Stimulated activated CD4-positive, alpha-beta T cell treated with anti-CD3 and anti-CD28 coated beads, TNF-alpha, amount 100 ng/mL, for 4 hours (primary cell): ENCODE data around the gene TTF2.
A peak's percentile ranks its signal among the peaks of the same experiment; 100 is the strongest.

Source experiments
- DNase-seq, 3 experiments: peaks; one replicate each; pipeline ENCODE4 v3.0.0-alpha.2; 2020; ENCODE audit warnings: low read depth in 3 of 3

Gene TTF2

DNA sequence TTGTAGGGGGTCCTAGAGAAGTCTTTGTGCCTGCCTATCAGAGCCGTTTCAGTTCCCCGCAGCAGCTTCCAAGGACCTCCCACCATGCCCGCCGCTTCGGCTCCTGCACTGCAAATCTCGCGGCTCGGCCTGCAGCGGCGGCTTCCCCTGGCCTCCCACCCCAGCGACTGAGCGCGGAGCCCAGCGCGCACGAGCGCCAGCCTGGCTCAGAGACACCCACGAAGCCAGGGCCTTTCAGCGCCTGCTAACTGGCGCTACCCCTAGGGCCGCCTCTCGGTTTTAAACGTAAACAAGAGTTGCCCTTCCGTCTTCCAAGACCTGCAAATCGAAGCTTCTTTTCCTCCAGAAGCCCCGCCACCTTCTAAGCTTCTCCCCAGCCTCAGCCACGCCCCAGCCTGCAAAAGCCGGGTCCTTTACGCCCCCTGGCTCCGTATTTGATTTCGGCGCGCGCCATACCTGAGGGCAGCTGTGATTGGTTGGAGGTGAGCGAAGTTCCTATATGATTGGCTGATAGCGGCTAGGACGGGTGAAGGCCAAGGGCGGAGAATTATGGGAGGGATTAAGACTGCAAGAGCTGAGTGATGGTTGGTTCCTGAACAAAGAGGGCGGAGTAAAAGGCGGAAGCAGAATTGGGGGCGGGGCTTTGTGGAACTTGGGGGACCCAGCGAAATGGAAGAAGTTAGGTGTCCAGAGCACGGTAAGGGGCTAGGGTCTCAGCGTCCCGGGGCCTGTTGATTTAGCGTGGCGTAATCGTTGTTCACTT lies at the start of gene TTF2:
TTF2 (plus strand) TSS at position 649 of the 763 bp plus-strand sequence; CDS start at position 670, 21 bp downstream.
- DNase-seq, result peak; percentile 86 to 92 (median 89)

DNA sequence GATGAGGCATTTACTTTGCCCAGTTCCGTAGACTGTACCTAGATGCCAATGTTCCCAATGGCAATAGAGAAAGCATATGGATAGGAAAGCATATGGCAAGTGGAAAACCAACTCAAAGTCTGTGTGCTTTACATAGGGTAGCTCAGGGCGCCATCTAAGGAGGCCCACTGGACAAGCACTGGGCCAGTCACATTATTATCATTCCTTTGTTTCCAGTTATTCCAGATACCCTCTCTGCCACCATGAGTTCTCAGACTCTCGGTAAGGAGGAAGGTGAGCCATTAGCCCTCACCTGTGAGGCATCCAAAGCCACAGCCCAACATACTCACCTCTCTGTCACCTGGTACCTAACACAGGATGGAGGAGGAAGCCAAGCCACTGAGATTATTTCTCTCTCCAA lies 48.8 kb upstream of the TTF2 start:
- DNase-seq, result no peak

DNA sequence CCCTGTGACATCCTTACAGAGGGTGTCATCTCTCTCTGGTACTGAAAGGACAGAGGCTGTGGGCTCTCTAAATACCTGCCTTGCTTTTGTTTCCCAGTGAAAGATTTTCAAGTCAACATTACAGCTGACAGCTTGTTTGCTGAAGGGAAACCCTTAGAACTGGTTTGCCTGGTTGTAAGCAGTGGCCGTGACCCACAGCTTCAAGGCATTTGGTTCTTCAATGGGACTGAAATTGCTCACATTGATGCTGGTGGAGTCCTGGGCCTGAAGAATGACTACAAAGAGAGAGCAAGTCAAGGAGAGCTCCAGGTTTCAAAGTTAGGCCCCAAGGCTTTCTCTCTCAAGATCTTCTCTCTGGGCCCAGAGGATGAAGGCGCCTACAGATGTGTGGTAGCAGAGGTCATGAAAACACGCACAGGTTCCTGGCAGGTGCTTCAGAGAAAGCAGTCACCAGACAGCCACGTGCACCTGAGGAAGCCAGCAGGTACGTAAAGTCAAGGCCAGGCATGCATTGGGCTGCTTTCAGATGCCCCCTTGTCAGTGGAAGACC lies 46.7 kb upstream of the TTF2 start:
- no peak for DNase-seq

DNA sequence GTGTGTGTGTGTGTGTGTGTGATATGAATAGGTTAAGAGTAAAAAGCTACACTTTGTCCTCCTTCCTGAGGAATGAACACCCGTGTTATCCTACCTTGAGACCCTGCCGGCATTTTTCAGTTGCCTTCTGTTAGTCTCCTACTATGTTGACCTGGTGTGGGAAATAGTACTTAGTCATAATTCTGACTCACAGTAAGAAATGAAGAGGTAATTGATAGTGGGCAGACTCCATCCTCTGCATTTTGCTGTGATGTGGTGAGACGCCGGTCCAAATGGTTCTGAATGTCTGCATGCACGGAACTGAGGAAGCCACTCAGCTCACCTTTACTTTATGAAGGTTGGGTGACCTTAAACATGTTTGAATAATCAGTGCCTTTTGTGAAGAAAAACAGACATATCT lies 45.9 kb upstream of the TTF2 start:
- DNase-seq, result no peak

DNA sequence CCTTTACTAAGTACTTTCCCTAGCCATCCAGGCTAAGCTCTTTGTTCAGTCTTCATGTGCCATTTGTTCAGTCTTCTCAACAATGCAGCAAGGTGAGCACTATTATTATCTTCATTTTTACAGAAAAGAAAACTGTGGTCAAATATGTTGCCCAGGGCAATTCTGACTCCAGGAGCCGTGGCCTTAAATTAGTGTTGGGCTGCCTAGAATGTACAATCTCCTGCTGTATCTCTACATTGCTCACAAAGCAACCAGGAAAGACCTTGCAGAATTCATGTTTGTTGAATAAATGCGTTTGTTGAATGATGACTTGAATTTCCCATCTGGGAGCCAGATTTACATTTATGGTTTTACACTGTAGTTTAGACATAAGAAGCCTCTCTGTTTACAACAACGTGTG lies 44.4 kb upstream of the TTF2 start:
- DNase-seq, result no peak

DNA sequence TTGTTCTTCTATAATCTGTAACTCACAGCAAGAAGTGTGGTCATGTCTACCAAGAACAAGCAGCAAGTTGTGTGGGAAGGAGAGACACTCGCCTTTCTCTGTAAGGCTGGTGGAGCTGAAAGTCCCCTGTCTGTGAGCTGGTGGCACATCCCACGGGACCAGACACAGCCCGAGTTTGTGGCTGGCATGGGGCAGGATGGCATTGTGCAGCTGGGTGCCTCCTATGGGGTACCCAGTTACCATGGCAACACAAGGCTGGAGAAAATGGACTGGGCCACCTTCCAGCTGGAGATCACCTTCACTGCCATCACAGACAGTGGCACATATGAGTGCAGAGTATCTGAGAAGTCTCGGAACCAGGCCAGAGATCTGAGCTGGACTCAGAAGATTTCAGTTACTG lies 43.1 kb upstream of the TTF2 start:
- DNase-seq, result no peak

DNA sequence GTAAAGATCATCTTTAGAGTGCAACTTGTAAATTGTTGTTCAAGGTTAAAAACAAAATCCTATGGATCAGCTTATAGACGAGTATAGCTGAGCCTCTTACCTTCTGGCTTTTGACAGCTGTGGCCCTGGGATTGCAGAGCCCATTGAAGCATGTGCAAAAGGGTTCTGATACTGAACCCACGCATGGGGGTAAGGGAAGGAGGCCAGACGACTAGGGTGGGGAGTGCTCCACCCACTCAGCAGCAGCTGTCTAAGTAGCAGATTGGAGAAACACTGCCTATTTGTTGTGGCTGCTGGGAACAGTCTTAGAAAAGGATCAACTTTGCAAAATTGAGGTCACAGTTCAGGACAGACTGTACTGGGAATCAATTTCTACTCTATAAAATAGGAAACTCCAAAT lies 42.5 kb upstream of the TTF2 start:
- DNase-seq, result no peak

DNA sequence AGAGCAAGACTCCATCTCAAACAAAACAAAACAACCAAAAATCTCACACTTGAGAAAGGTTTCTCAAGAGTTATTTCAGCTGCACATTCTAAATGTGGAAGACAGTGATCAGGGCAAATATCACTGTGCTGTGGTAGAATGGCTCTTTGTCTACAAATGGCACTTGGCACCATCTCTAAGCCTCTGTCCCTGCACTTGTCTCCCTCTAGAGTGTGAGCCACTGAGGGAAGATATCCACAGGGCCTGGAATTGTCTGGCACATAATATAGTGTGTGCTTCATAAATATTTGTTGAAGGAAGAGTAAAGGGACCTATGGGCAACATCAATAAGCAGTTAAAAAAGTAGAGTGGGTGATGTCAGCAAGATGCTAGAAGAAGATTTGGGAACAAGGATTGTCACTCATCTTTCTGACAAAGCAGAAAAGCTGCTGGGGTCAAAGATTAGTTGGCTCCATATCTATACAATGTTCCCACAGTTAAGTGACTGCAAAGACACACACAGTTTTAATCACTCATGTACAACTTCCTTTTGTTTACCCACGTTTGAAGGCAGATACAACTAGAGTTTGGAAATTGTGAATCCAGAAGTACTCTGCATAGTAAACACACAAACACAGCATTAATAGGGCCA lies 39.5 kb upstream of the TTF2 start:
- no peak for DNase-seq

DNA sequence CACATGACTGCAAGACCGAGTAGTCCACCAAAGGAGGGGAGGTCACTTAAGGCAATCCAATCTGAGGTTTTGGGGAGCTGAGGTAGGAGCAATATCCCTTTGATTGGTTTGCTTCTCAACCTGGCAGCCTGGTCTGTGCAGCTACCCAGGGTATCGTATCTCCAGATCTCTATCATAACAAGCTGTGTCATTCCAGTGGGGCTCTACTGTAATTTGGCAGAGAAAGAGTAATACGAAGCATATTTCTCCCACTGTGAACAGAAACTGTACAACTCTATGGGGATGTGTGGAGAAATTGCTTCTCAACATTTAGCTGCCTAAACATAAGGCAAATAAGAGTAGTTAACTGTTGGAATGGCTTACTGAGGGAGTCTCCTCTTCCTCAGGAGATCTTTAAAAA lies 38.0 kb upstream of the TTF2 start:
- DNase-seq, result no peak

DNA sequence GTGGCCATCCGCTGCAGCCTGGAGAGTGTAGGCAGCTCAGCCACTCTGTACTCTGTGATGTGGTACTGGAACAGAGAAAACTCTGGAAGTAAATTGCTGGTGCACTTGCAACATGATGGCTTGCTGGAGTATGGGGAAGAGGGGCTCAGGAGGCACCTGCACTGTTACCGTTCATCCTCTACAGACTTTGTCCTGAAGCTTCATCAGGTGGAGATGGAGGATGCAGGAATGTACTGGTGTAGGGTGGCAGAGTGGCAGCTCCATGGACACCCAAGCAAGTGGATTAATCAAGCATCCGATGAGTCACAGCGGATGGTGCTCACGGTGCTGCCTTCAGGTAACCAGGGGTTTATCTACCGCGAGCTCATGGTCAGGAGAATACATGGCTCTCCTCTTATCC lies 34.6 kb upstream of the TTF2 start:
- DNase-seq, result no peak

DNA sequence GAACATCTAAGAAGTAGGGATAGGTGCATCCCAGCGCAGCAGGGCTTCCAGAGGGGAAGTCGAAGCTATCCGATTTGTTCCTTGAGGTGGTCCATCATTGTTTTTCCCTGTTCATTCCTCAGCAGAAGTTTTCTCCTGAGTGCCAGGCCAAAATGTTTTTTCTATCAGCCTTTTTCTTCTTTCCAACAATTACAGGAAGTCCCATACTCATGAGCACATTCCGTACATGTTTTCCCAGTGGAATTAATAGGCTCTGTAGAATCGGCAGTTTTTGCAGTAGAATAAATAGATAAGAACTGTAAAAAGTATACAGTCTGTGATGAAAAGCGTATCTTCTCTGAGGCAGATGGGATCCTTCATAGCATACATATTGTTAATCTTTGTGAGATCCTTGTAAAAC lies 33.8 kb upstream of the TTF2 start:
- DNase-seq, result no peak

DNA sequence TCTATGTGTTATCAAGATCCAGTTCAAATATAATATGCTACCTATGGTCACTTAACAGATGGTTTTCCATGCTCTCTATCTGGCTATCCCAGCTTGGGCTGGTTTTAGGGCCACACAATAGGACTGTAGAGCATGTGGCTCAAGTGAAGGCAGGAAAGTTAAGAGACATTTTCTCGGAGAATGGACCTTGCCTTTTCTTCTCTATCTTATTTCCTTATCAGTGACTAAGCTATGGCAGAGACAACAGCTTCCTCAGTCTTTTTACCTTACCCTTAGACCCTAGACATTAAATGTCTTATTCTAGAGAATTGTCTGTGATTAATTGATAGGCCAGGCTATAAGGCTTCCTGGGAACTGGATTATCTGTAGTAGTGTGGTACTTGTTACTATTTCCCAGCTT lies 30.4 kb upstream of the TTF2 start:
- no peak for DNase-seq

DNA sequence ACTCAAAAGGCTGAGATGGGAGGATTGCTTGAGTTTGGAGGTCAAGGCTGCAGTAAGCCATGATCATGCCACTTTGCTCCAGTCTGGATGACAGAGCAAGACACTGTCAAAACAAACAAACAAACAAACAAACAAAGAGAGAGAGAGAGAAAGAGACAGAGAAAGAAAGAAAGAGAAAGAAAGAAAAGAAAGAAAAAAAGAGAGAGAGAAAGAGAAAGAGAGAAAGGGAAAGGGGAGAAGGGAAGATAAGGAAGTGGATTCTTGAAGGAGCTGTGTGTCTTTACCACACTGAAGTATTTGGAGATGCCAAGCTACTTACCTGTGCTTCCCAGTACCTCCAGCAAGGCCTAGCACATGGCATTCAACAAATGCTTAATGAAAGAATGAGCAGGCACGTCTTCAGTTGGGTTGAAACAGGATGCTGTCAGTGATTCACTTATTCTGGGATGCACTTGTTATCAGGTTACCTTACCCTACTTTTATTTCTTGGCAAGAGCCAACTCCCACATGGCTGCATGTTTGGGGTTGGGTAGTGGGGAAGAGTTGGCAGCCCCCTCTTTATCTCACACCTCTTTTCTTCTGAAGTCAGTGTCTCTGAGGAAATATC lies 29.8 kb upstream of the TTF2 start:
- DNase-seq, result no peak

DNA sequence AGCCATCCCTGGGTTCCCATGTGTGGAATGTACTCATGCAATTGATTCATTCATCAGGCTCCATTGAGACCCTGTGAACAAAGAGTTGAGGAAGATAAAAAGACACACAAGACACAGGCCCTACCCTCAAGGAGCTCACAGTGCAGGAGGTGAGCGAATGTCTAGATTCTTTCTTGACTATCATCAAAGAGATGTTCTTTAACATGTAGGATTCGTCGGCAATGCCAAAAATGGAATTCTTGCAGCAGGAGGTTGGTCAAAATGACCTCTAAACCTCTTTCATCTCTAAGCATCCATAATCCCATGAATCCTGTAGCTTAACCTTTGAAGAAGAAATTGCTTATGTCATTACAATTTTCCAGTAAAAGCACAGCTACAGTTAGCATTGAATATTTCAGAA lies 27.9 kb upstream of the TTF2 start:
- no peak for DNase-seq

DNA sequence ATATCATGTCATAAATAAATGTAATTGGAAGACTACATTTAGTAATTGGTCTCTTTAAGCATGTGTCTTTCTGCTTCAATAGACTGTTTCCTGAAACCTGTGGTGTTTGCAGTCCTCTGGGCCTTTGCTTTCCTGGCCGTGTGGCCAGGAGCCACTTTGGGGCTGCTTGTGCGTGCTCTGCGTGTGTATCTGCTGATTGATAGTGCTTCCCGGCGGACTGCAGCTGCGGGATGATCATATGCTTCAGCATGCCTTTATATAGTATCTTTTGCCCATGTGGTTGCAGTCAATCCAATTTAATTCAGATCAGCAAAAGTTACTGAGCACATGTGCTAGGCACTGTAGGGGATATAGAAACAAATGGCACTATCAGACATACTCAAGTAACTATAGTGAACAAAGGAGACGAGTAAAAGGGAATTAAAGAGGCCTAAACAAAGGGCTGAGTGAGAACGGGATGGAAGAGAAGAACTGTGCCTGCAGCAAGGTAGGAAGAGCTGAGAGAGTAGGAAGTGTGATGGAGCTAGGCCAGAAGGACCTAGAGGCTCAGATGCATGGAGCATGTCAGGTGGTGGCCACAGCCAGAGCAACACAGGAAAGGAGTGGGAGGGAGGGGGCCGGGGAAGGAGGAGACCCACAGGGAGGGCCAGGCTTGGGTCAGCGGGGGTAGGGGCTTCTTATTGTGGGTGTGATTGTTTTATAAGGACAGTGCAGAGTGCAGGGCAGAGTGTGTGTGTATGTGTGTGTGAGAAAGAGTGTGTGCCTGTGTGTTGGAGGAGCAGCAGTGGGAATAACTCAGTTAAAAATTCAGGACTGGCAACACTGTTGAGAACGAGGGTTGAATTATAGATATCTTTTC lies 27.2 kb upstream of the TTF2 start:
- no peak for DNase-seq

DNA sequence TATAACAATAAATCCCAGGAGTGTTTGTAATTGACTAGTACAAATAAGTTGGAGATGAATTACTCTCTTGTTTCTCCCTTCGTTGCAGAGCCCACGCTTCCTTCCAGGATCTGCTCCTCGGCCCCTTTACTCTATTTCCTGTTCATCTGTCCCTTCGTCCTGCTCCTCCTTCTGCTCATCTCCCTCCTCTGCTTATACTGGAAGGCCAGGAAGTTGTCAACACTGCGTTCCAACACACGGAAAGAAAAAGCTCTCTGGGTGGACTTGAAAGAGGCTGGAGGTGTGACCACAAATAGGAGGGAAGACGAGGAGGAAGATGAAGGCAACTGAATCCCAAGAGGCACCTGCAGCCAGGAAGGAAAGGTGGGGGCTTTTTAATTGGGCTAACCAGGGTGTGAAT lies 26.4 kb upstream of the TTF2 start:
- no peak for DNase-seq

DNA sequence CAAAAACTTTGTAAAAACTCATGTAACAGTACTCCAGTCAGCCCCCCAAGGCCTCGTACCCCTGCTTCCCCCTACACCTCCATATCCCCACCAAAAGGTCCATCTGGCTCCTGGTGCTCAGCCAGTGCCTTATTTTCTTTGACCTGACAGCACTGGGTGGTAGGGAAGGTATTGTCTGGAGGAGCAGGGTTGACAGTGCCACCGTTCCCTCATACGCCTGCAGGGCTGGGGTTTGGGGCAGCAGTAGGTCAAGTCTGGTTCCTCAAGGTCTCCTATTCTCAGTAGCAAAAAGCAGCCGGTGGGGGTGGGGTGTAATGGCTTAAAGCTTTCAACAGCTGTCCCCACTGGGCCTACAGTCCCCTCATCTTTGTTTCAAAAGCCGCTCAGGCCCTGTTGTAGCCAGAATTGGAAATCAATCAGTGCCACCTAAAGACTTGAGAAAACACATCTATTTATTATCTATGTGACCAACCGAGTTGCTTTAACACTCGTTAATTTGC lies 25.3 kb upstream of the TTF2 start:
- no peak for DNase-seq

DNA sequence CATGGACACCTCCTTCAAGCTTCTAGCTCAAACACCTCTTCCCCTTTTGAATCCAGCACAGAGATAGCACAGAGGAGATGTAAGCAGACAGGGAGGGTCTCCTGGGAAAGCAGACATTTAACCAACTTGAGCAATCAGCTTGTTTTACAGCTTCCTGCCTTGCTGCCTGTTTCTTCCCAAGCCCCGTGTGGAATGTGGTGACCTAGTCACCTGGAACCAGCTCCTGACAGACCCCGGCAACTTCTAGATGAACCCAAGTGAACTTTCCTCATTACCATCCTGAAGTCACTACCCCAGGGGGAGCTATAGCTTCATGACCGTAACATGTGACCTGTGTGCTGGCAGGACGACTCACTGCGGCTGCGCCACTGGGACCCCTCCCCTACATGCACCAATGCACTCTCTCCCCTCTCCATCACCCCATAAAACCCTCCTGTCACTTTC lies 24.1 kb upstream of the TTF2 start:
- no peak for DNase-seq

DNA sequence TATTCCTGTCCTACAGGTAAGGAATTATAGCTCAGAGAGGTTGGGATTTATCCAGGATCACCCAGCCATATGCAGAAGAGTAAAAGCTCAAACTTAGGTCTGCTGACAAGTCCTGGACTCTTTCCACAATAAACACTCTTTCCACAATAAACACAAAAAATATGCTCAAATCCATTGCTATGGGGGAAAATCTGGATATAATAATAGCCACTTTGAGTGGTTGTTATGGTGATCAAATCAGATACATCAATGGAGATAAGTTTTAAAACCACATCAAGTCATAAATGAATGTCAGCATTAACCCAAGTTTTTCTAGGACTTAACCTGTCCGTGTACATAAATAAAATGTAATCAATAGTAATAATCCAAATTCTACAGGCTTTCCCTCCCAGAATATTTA lies 22.3 kb upstream of the TTF2 start:
- DNase-seq, result no peak

DNA sequence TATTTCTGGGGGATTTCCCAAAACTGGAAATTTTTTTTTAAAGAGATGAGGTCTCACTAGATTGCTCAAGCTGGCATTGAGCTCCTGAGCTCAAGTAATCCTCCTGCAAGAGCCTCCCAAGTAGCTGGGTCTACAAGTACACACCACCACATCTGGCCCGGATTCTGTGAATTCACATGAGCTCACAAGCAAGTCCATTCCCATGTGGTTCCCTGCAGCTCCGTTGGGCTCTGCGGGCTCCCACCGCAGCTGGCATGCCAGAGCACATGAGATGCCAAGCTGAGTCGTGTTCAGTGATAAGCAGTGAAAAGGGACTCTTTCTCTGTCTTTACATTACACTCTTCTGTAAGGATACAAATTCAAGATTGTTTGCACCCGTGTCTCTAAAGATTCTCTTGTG lies 21.9 kb upstream of the TTF2 start:
- DNase-seq, result no peak

DNA sequence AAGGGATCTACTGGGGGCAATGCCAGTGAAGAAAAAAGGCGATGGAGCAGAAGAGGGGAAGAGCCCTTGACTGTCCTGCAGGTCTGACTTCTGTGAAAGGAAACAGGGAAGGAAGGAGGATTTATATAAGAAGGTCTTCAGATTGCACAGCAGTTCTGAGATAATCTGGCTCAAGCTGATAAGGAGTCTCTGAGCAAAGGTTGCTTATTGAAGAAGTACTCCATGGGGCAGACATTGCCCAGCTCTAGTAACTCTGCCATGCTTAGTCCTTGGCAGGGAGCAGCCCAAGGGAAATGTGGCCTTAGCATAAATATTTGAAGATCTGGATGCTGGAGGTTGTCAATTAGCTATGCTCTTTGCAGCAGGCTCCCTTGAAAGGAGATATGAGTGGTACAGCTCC lies 15.9 kb upstream of the TTF2 start:
- no peak for DNase-seq

DNA sequence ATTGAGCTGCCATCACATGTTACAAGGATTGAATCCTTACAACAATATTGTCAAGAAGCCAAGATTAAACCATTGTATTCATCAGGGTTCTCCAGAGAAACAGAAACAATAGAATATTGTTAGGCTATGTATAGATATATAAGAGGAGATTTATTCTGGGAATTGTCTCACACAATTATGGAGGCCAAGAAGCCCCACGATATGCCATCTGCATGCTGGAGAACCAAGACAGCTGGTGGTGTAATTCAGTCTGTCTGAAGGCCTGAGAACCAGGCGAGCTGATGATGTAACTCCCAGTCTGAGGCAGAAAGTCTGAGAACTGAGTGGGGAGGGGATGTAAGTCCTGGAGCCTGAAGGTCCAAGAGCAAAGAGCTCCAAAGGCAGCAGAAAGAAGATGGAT lies 14.5 kb upstream of the TTF2 start:
- DNase-seq, result no peak
